ENCODE data around the gene CHMP1B. TPM values are rescaled to one million over a fixed set of nuclear protein-coding genes. Genes with fewer than 3 reads are reported as not detected.
"Not testable (repeated sequence)": the region's sequence is repeated elsewhere in the genome, so short reads cannot be mapped to it uniquely, and the experiment has no call there.

CHMP1B gene
- total RNA-seq, 1 donor from 2014 or later: 29.4 TPM

- Mint-ChIP-seq H3K9me3 (no peaks in the 10 kb centered on the region), H3K4me3 (no peak overlapping the region), H3K27me3 (no peaks in the 10 kb centered on the region), H3K4me1 (peaks cover 32% of the 10 kb centered on the region), H3K27ac (no peak overlapping the region), H3K36me3 (ENCODE audit: low read depth) (peaks cover 66% of the 10 kb centered on the region)
- ChIA-PET POLR2A (no interaction called here), CTCF (no interaction called here)
- intact Hi-C loops (cut with micrococcal nuclease): no loop called here
- ATAC-seq (ENCODE audit: low read depth): no peak
- no peak for DNase-seq
- TF ChIP-seq, protein P1, sequence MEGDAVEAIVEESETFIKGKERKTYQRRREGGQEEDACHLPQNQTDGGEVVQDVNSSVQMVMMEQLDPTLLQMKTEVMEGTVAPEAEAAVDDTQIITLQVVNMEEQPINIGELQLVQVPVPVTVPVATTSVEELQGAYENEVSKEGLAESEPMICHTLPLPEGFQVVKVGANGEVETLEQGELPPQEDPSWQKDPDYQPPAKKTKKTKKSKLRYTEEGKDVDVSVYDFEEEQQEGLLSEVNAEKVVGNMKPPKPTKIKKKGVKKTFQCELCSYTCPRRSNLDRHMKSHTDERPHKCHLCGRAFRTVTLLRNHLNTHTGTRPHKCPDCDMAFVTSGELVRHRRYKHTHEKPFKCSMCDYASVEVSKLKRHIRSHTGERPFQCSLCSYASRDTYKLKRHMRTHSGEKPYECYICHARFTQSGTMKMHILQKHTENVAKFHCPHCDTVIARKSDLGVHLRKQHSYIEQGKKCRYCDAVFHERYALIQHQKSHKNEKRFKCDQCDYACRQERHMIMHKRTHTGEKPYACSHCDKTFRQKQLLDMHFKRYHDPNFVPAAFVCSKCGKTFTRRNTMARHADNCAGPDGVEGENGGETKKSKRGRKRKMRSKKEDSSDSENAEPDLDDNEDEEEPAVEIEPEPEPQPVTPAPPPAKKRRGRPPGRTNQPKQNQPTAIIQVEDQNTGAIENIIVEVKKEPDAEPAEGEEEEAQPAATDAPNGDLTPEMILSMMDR (IDR thresholded peaks at IDR 0.05): no peak
Observed at GRCh38 chr18:11887328-11888128, 36.3 kb downstream of the CHMP1B start.

- H3K4me1 Mint-ChIP-seq: peaks cover 23% of the 10 kb centered on the region
- ATAC-seq (ENCODE audit: low read depth) (no peak), DNase-seq (no peak)
- H3K9me3 Mint-ChIP-seq: no peaks in the 10 kb centered on the region
- peaks cover 78% of the 10 kb centered on the region for H3K36me3 Mint-ChIP-seq (ENCODE audit: low read depth)
- H3K27me3 Mint-ChIP-seq: no peaks in the 10 kb centered on the region
- H3K4me3 Mint-ChIP-seq: no peak overlapping the region
- POLR2A ChIA-PET: no interaction called here
- TF ChIP-seq, protein P1 (IDR thresholded peaks at IDR 0.05): no peak
- intact Hi-C loops (cut with micrococcal nuclease): no loop called here
- CTCF ChIA-PET: no interaction called here
- no peak overlapping the region for H3K27ac Mint-ChIP-seq
Observed at GRCh38 chr18:11888726-11889125, 37.5 kb downstream of the CHMP1B start.

GRCh38 chr18:11889284-11889683, 38.1 kb downstream of the CHMP1B start:
- intact Hi-C loops (cut with micrococcal nuclease): no loop called here
- no peak for DNase-seq
- Mint-ChIP-seq H3K27ac (no peak overlapping the region), H3K27me3 (no peaks in the 10 kb centered on the region), H3K4me3 (no peak overlapping the region), H3K4me1 (peaks cover 21% of the 10 kb centered on the region), H3K9me3 (no peaks in the 10 kb centered on the region), H3K36me3 (ENCODE audit: low read depth) (peaks cover 78% of the 10 kb centered on the region)
- TF ChIP-seq, protein P1 (IDR thresholded peaks at IDR 0.05): no peak
- CTCF ChIA-PET: no interaction called here
- POLR2A ChIA-PET: no interaction called here
- no peak for ATAC-seq (ENCODE audit: low read depth)

DNA sequence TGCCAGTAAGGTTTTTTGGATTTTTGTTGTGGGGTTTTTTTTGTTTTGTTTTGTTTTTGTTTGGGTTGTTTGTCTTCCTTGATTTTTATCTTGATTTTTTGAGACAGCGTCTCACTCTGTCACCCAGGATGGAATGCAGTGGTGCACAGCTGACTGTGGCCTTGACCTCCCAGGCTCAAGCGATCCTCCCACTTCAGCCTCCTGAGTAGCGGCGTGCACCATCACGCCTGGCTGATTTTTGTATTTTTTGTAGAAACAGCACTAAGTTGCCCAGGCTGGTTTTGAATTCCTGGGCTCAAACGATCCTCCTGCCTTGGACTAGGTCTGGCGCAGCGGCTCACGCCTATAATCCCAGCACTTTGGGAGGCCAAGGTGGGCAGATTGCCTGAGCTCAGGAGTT, 40.5 kb downstream of the CHMP1B start:
- POLR2A ChIA-PET: no interaction called here
- CTCF ChIA-PET: no interaction called here

DNA sequence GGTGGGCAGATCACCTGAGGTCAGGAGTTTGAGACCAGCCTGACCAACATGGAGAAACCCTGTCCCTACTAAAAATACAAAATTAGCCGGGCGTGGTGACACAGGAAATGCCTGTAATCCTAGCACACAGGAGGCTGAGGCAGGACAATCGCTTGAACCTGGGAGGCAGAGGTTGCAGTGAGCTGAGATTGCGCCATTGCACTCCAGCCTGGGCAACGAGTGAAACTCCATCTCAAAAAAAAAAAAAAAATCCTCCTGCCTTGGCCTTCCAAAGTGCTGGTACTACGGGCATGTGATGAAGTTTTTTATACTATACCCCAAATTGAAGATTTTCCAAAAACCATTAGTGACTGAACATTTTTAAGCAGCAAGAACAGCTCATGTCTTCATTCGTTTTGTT, 41.2 kb downstream of the CHMP1B start:
- POLR2A ChIA-PET: interaction anchor here (0.7 kb wide), 1 partner anchor 9 kb away, joined by 6 read pairs; no protein-coding TSS in a partner anchor
- intact Hi-C loops (cut with micrococcal nuclease); H3K4me3 Mint-ChIP-seq; ATAC-seq (ENCODE audit: low read depth); H3K27me3 Mint-ChIP-seq; H3K4me1 Mint-ChIP-seq; H3K27ac Mint-ChIP-seq; CTCF ChIA-PET; DNase-seq; H3K9me3 Mint-ChIP-seq: not testable (repeated sequence)
- peaks cover 78% of the 10 kb centered on the region for H3K36me3 Mint-ChIP-seq (ENCODE audit: low read depth)

More for the DNA sequence above, 40.5 kb downstream of the CHMP1B start:
- no peak overlapping the region for H3K27ac Mint-ChIP-seq
- no peaks in the 10 kb centered on the region for H3K9me3 Mint-ChIP-seq
- DNase-seq (no peak), ATAC-seq (ENCODE audit: low read depth) (no peak)
- TF ChIP-seq, protein P1 (IDR thresholded peaks at IDR 0.05): no peak
- intact Hi-C loops (cut with micrococcal nuclease): no loop called here
- peaks cover 78% of the 10 kb centered on the region for H3K36me3 Mint-ChIP-seq (ENCODE audit: low read depth)
- H3K27me3 Mint-ChIP-seq: no peaks in the 10 kb centered on the region
- peaks cover 7% of the 10 kb centered on the region for H3K4me1 Mint-ChIP-seq
- H3K4me3 Mint-ChIP-seq: no peak overlapping the region
